Activated naive CD4-positive, alpha-beta T cell treated with Interleukin-2 at 50 U/mL for 16 hours (primary cell): Measurements from ENCODE around the gene SLC39A11.

ENCODE experiments used
- DNase-seq: peaks from one replicate; pipeline ENCODE4 v3.0.0-alpha.2; 2020

The SLC39A11 gene

DNA sequence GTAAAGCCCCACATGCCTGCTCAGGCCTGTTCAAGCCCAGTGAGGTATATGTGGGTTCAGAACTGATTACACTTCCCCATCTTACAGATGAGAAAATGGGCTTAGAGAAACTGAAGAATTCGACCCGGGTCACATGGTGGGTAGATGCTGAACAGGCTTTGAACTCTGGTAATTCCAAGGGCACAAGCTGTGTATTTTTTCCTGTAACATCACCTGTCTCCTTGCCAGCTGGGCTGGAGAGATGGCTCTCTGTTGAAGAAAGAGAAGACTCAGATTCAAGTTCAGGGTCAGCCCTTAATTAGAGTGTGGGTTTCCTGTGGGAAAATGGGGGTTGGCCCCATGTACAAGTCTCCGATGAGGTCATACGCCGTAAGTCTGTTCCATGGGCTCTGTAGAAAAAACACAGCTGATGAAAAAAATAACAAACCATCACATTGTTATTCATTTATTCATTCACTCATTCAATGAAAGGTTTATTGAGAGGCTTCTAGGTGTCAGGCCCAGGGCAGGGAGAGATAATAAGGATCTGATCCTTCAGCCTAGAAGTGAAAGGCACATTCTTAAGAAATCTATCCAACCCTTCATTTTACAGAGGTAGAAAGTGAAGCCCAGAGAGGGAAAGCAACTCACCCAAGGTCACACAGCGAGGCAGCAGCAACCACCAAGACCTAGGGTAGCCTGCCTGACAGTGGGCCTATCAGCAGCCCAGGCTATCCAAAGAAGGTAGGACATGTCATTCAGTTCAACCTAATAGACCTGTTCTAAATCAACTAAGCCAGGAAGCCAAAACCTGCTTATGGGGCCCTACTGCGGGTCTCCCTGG lies 488.9 kb downstream of the SLC39A11 start:
- DNase-seq, result no peak

DNA sequence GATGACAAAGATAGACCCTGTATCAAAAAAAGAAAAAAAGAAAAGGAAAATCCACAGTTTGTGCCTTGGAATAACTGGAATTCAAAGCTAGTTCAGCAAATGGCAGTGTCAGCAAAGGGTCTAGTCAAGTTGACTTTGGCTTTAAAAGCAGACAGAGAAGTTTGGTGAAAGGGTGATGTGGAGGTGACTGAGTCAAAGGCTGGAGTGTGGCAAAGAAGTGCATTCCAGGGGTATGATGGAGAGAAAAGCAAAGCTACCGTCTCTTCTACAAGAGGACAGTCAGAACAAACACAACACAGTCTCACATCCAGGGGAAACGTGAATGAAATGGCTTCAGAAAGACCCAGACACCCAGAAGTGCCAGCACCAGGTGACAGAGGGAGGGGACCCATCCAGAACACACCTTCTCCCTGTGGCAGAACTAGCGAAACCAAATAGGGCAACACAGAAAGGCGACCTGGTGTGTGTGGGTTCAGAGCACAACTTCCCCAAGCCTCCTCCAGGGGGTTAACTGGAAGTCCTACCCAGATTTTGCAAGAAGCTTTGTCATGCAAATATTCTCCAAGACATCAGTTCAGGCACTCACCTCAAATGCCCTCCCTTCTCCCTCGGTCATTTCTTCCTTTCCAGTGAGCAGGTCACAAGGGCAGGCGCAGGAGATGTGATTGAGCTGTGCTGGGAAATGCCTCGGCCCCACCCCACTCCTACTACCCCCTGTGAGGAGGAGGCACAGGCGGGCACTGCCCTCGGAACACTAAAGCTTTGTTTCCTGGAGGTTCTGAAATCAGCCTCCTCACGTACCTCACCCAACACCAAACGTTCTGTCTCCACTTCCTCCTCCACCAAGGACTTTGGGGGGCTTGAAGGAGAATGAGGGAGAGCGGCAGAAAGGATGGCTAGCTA lies 489.7 kb downstream of the SLC39A11 start:
- no peak for DNase-seq

DNA sequence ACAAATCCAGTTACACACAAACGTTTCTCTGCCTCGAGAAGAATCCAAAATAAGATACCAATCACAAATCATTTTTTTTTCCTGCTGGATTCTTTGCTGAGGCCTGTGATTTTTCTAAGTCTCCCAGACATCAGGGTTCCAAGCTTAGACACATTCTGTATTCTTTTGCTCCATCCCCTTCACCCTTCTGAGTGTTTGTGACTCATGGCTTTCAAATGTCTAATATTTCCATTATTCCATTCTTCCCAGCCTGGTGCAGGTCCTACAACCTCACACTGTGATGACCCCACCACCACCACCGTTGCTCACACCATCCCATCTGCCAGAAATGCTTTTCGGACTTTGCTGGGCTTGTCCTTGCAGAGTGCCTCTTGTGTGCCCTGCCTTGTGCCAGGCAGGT lies 491.6 kb downstream of the SLC39A11 start:
- no peak for DNase-seq

DNA sequence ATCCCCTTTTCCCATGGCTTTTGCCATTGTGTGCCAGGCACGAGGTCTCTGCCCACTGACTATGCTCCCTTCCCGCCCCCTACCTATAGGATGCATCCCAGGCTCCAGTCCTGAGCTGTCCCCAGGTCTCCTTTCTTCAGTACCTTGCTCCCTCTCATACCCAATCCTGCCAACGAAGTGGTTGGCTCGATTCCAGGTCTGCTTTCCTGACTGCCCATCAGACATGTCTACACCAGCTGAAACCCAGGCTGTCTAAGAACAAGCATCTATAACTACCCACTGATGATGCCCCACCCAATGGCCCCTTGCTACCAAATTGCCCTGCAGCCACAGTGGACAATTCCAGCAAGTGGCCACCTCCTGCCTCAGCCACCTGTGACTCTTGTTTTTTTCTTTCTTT lies 492.6 kb downstream of the SLC39A11 start:
- DNase-seq, result no peak

DNA sequence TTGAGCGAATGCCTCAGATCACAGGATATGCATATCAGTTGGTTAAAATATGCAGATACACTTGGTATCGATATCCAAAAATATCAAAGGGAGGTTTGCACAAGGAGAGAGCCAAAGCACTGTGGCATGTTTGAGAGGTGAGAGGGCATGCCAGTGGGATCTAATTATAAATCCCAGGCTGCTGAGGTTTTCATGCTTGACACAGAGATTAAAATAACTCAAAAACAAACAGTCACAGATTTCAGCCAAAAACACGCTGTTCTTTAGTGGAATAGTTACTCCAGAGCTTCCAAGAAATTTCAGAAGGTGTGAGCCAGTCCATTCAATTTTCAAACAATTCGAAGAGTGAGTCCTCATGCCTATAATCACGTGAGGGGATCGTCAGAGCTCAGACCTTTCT lies 493.8 kb downstream of the SLC39A11 start:
- DNase-seq, result no peak

DNA sequence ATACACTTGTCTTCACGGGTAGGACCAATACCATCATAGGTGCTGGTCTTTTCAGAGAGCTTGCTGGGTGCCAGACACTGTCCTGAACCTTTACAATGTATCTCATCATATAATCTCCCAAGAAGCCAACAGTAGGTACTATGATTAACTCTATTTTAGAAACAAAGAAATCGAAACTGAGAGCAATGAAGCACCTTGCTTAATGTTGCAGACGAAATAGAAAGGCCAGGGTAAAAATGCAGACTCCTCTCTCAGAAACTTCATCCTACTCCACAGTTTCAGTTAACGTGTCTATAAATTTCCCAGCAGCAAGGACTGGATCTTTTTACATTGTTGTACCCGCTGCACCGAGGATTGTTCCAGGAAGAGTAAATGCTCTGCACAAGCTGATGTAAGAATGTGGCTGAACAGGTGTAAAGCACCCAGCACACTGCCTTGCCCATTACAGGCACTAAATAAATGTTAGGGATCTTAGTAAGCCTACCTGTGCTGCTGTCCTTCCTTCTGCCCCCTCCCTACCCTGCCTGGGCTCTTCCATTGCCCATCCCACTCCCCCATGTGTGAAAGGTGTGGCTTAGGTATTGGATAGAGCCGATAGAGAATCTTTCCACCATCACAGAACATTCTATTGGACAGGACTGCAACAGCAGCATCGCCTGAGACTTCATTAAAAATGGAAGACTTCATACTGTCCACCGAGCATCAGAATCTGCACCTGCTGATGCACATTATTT lies 495.0 kb downstream of the SLC39A11 start:
- no peak for DNase-seq
